GM06990 (cell line): ENCODE data around the gene MED27.

Source experiments
- DNase-seq: peaks from one replicate; pipeline ENCODE4 v3.0.0-alpha.2; 2011; ENCODE audit not compliant: insufficient read length; ENCODE audit errors: extremely low read depth
- H3K27me3 ChIP-seq: replicated peaks from 2 replicates; pipeline ENCODE4 v1.6.0; 2011; ENCODE audit warnings: low read length; ENCODE audit not compliant: control insufficient read depth, insufficient read depth
- H3K36me3 ChIP-seq: 2 replicates; pipeline ENCODE4 v1.5.1; 2011; ENCODE audit warnings: low read length; ENCODE audit not compliant: control insufficient read depth, insufficient read depth
- H3K4me3 ChIP-seq: replicated peaks from 2 replicates; pipeline ENCODE4 v1.5.1; 2011; ENCODE audit warnings: low read depth, mild to moderate bottlenecking, control low read depth, low read length
- TF ChIP-seq, protein P1 (sequence below): IDR thresholded peaks from 2 replicates; pipeline ENCODE4 v1.5.1; 2011; ENCODE audit warnings: low read length, control low read depth, mild to moderate bottlenecking, inconsistent platforms; ENCODE audit not compliant: insufficient read depth, poor library complexity, severe bottlenecking

The MED27 gene

DNA sequence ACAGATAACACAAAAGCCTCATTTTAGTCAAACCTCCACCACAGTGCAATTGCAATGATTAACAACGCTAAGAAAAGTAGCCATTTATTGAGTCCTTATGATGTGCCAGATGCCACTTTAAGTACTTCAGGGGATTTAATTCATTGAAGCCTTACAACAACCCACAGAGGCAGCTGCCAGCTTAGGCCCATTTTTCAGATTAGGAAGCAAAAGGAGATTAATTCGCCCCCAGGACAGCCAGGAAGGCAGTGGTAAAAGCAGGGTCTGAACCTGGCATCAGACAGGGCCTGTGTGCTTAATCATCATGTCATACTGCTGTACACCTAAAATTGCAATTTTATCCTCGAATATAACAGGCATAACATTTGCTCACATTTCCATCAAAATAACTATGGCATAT, 23.9 kb downstream of the MED27 start:
- H3K27me3 ChIP-seq: no peaks in the 10 kb centered on the region
- TF ChIP-seq, protein P1, sequence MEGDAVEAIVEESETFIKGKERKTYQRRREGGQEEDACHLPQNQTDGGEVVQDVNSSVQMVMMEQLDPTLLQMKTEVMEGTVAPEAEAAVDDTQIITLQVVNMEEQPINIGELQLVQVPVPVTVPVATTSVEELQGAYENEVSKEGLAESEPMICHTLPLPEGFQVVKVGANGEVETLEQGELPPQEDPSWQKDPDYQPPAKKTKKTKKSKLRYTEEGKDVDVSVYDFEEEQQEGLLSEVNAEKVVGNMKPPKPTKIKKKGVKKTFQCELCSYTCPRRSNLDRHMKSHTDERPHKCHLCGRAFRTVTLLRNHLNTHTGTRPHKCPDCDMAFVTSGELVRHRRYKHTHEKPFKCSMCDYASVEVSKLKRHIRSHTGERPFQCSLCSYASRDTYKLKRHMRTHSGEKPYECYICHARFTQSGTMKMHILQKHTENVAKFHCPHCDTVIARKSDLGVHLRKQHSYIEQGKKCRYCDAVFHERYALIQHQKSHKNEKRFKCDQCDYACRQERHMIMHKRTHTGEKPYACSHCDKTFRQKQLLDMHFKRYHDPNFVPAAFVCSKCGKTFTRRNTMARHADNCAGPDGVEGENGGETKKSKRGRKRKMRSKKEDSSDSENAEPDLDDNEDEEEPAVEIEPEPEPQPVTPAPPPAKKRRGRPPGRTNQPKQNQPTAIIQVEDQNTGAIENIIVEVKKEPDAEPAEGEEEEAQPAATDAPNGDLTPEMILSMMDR: no peak
- no peak overlapping the region for H3K4me3 ChIP-seq
- no peak for DNase-seq
- no peaks in the 10 kb centered on the region for H3K36me3 ChIP-seq

DNA sequence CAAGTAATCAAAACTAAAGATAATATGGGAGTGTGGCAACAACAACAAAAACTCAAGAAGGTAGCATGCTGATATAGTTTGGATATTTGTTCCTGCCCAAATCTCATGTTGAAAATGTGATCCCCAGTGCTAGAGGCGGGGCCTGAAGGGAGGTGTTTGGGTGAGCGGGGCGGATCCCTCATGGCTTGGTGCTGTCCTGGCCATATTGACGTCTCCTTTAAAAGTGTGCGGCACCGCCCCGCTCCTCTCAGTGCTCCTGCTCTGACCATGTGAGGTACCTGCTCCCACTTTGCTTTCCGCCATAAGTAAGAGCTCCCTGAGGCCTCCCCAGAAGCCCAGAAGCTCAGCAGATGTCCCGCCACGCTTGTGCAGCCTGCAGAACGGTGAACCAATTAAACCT, 25.6 kb downstream of the MED27 start:
- H3K4me3 ChIP-seq: no peak overlapping the region
- no peaks in the 10 kb centered on the region for H3K27me3 ChIP-seq
- no peak for DNase-seq
- TF ChIP-seq, protein P1: no peak
- no peaks in the 10 kb centered on the region for H3K36me3 ChIP-seq

DNA sequence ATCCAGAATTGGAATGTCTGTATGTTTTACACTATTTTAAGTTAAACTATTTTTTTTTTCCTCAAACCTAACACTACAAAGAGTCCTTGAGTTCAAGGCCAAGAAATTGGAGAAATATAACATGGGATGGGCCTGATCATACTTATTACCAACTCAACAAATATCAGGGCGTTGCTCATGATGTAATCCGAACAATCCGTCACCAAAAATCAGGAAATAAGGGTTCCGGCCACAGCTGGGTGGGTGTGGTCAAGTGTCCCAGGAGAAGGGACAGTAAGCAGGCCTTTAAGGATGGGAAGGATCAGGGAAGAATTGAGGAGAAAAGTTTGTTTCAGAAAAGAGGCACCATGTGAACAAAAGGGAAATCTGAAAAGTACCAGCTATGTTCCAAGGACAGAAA, 29.8 kb downstream of the MED27 start:
- no peaks in the 10 kb centered on the region for H3K27me3 ChIP-seq
- no peak overlapping the region for H3K4me3 ChIP-seq
- H3K36me3 ChIP-seq: no peaks in the 10 kb centered on the region
- no peak for DNase-seq
- TF ChIP-seq, protein P1: no peak

DNA sequence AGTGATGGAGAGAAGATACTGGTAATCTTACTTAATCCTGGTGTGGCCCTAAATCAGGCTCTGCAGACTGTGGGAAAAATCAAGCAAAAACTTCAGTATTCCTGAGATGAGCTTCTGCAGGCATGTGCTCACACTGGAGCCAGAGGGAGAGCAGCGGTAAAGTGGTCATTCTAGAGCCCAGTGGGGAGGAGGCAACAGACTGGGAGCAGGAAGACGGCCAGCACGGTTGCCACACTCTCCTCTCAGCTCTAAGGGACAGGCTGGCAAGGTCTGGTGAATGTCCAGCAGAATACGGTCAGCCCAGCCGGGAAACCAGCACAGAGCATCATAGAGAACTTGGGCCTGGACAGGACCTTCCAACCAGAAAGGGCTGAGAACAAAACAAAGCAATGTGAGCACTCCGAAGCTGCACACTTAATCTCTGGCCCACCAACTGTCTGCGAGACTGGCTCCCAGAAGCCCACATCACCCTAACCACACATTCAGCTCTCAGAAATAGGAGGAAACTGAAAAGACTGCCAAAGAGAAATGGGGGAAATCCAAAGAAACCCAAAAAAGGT, 30.3 kb downstream of the MED27 start:
- Histone ChIP-seq H3K27me3 (no peaks in the 10 kb centered on the region), H3K4me3 (no peak overlapping the region), H3K36me3 (no peaks in the 10 kb centered on the region)
- TF ChIP-seq, protein P1: no peak
- no peak for DNase-seq

DNA sequence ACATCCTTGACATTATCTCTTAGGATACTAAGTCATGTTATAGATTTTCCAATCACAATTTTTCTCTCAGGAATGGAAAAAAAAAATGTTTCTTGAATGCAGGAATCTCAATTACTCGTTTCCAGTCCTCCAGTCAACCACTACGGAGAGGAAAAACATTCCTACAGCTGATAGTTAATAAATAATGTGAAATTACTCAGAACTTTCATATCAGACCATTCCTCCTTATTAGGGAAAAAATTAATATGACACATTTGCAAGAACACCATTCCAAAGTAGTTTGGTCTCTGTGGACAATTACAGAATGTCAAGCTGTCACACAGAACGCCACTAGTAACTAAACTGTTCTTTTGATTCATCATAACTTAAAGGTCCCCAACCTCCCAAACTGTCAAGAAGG, 31.5 kb downstream of the MED27 start:
- TF ChIP-seq, protein P1: no peak
- no peaks in the 10 kb centered on the region for H3K27me3 ChIP-seq
- no peak for DNase-seq
- no peak overlapping the region for H3K4me3 ChIP-seq
- H3K36me3 ChIP-seq: no peaks in the 10 kb centered on the region

DNA sequence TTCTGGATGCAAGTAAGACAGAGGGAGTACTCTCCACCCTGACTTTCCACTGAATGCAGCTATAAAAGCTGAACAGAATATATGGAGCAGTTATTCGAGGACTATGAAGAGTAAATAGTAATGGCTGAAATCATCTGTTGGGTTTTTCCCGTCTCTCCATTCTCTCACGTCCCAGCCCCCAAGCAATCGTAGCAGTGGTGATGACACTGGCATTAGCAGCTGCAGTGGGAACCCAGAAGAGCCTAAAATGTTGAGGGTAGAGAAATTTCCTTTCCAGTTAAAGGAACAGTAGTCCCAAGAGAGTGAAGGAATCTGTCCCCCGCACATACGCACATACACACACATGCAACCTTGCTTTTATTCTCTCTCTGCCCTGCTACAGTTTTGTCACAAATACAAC, 33.2 kb downstream of the MED27 start:
- DNase-seq: no peak
- H3K4me3 ChIP-seq: no peak overlapping the region
- H3K27me3 ChIP-seq: no peaks in the 10 kb centered on the region
- no peaks in the 10 kb centered on the region for H3K36me3 ChIP-seq
- TF ChIP-seq, protein P1: no peak
